ENCODE measurements around the gene C10orf95. TPM values are rescaled to one million over a fixed set of nuclear protein-coding genes. Genes with fewer than 3 reads are reported as not detected.
A peak's percentile ranks its signal among the peaks of the same experiment; 100 is the strongest.

The C10orf95 gene
- total and polyA plus RNA-seq, 2 of the 13 experiments (the other 11 are each of a cell fraction or from before 2014, with no cell fraction given) = 0.05 to 0.07 TPM

DNA sequence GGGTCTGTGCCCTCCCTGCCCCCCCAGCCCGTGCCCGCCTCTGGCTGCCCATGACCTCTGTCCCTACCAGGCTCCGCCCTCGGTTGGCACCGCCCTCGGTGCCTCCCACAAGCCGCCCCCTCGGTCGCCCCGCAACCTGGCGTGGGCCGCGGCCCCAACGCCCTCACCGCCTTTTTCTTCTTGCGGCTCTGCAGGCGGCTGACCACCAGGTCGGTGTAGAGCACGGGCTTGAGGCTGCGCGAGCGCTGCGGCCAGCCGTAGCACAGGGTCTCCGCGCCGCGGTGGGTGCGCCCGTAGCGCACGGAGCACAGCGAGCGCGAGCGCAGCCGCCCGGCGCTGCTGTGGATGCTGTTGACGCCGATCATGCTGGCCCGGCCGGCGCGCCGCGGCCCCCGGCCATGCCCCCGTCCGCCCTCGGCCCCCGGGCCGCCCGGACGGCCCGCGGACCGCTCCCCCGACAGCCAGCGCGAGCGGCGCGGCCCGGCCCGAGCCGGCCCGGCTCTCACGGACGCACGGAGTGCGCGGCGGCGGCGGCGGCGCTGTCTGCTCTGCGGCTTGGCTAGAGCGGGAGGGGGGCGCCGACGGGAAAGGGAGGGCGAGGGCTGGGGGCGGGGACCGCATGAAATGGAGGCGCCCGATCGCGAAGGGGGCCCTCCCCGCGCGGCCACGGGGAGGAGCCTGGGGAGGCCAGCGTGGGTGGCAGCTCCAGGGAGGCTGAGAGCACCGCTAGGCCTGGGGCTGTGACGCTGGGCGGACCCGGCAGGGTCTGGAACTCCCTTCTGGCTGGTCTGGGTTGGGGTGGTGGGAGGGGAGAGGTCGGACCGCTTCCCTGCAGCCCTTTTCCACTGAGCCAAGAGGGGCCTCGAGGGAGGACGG is 42.4 kb downstream of the C10orf95 start:
- peaks cover 19% of the 10 kb centered on the region for H3K4me1 ChIP-seq (ENCODE audit: insufficient read depth, low read length)
- H2AFZ ChIP-seq (ENCODE audit: low read length) = no peak overlapping the region
- no peaks in the 10 kb centered on the region for H3K9me3 ChIP-seq (ENCODE audit: low read length)
- H3K27me3 ChIP-seq (ENCODE audit: control insufficient read depth in 1 of 2, insufficient read depth in 2 of 2, low read length in 2 of 2) = peaks cover 25 to 72% of the 10 kb centered on the region in 2 experiments
- H3K36me3 ChIP-seq (replicated peaks in 1 of 2; ENCODE audit: control insufficient read depth in 1 of 2, insufficient read depth in 2 of 2, low read length in 2 of 2) = no peaks in the 10 kb centered on the region
- BruUV-seq (replicated peaks) = no TSS peak
- in situ Hi-C loops (cut with HindIII; ENCODE audit: extremely low pct_ligation_motif_present, low pct_unique_long_range_greater_than_20kb) (loop anchor here (10.0 kb wide), 1 partner anchor 66 kb away; no protein-coding TSS in a partner anchor), intact Hi-C loops (cut with micrococcal nuclease; ENCODE audit: unreplicated experiment) (no loop called here)
- peak overlapping the region; percentile 42 to 64 (median 58); a peak in 4 of 6 replicates for H3K4me3 ChIP-seq (replicated peaks in 1 of 3; ENCODE audit: insufficient read depth in 1 of 3, low read depth in 2 of 3, low read length in 3 of 3)
- POLR2A ChIA-PET = interaction anchor here (1.0 to 1.3 kb wide), 2 partner anchors 15 to 41 kb away, joined by 3 read pairs; no protein-coding TSS in a partner anchor
- ATAC-seq = peak; percentile 34
- peaks cover 4% of the 10 kb centered on the region; the same call in 1 of the 2 replicates for H4K20me1 ChIP-seq (ENCODE audit: insufficient read depth, low read length)
- no peak overlapping the region for H3K9ac ChIP-seq (ENCODE audit: insufficient read depth, low read depth, low read length)
- peak overlapping the region; percentile 61 for H3K4me2 ChIP-seq (ENCODE audit: low read depth, low read length)
- no peak for DNase-seq (ENCODE audit: low spot score)
- FAIRE-seq = no peak
- H3K79me2 ChIP-seq (ENCODE audit: insufficient read depth, low read length) = no peaks in the 10 kb centered on the region
- under 1% methylated on average over 31 of the region's 103 CpGs for WGBS (ENCODE audit: low lambda C conversion rate)
- H3K27ac ChIP-seq (ENCODE audit: extremely low read length, insufficient read depth, low read length) = no peak overlapping the region
- CTCF ChIA-PET (ENCODE audit: low intra/inter-chr PET ratio, low total read pairs) = no interaction called here
- TF ChIP-seq ZNF777 (CRISPR knock-in tag; IDR thresholded peaks at IDR 0.05) (peak; percentile 72; the same call in 1 of the 2 replicates), ETV6 (CRISPR knock-in tag; conservative IDR thresholded peaks at IDR 0.05) (no peak), CCDC6 (CRISPR knock-in tag; IDR thresholded peaks at IDR 0.05) (no peak), GTF3A (CRISPR knock-in tag; conservative IDR thresholded peaks at IDR 0.05) (no peak), DNMT3B (CRISPR knock-in tag; conservative IDR thresholded peaks at IDR 0.05) (no peak), SIX4 (CRISPR knock-in tag; IDR thresholded peaks at IDR 0.05) (no peak), ATAD3A (CRISPR knock-in tag; IDR thresholded peaks at IDR 0.05) (no peak), HNRNPLL (IDR thresholded peaks at IDR 0.05; ENCODE audit: low read depth, low read length, poor library complexity, severe bottlenecking) (peak; percentile 99), PATZ1 (CRISPR knock-in tag; IDR thresholded peaks at IDR 0.05) (0 out of 2 replicates have a peak, but pooled peaks have one; percentile 36), MYPOP (CRISPR knock-in tag; IDR thresholded peaks at IDR 0.05) (peak; percentile 93; the same call in 1 of the 2 replicates), PAWR (CRISPR knock-in tag; IDR thresholded peaks at IDR 0.05; ENCODE audit: borderline replicate concordance) (no peak), ZNF749 (CRISPR knock-in tag; IDR thresholded peaks at IDR 0.05; ENCODE audit: borderline replicate concordance) (no peak)
- TF ChIP-seq, protein P1, sequence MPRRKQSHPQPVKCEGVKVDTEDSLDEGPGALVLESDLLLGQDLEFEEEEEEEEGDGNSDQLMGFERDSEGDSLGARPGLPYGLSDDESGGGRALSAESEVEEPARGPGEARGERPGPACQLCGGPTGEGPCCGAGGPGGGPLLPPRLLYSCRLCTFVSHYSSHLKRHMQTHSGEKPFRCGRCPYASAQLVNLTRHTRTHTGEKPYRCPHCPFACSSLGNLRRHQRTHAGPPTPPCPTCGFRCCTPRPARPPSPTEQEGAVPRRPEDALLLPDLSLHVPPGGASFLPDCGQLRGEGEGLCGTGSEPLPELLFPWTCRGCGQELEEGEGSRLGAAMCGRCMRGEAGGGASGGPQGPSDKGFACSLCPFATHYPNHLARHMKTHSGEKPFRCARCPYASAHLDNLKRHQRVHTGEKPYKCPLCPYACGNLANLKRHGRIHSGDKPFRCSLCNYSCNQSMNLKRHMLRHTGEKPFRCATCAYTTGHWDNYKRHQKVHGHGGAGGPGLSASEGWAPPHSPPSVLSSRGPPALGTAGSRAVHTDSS (CRISPR knock-in tag; conservative IDR thresholded peaks at IDR 0.05) = no peak
- TF ChIP-seq, protein P2, sequence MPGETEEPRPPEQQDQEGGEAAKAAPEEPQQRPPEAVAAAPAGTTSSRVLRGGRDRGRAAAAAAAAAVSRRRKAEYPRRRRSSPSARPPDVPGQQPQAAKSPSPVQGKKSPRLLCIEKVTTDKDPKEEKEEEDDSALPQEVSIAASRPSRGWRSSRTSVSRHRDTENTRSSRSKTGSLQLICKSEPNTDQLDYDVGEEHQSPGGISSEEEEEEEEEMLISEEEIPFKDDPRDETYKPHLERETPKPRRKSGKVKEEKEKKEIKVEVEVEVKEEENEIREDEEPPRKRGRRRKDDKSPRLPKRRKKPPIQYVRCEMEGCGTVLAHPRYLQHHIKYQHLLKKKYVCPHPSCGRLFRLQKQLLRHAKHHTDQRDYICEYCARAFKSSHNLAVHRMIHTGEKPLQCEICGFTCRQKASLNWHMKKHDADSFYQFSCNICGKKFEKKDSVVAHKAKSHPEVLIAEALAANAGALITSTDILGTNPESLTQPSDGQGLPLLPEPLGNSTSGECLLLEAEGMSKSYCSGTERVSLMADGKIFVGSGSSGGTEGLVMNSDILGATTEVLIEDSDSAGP (CRISPR knock-in tag; IDR thresholded peaks at IDR 0.05; ENCODE audit: borderline replicate concordance) = peak; percentile 35; the same call in 1 of the 2 replicates
